HG03103 (cell line): ENCODE measurements around the gene PLEKHO2.

ENCODE experiments used
- ATAC-seq: cut with Tn5 transposase; IDR thresholded peaks from one replicate; pipeline ENCODE4 v1.9.1; 2021; ENCODE audit warnings: low read depth; ENCODE audit not compliant: unreplicated experiment

The PLEKHO2 gene

DNA sequence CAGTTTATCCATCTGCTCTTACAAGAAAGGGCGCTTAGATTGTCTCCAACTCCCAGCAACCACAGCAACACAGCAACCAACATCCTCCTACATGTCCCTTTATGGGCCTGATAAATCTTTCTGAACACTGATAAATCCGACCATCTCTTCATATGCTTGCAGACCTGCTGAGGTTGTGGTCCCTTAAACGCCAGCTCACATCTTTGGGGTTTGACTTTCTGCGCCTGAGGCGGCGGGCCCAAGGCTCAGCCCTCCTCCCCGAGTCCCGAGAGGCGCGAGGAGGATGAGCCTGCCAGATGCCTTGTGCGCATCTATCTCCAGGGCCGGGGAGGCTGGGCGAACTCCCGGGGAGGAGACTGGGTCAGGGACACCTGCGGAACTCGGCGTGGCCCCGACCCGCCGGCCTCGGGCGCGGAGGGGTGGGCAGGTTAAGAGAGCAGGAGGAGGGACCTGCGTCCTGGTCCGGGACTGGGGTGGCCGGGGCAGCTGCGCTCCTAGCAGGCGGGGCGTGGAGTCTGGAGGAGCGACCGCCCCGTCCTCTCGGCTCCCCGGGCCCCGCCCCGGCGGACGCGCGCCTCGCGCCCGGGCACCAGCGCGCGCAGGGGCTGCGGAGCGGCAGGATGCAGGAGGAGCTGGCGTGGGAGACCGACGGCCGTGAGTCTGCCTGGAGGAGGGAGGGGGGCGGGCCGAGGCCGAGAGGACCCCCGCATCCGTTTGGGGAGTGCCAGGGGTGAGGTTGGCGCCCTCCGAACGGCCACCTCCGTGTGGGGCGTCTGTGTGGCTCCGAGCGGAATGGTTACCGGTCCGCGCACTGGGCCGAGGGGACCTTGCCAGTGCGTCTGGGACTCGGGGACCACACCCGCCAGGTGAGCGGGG lies 69.8 kb downstream of the PLEKHO2 start, which contains the start of gene ANKDD1A:
Gene ANKDD1A, plus strand, starts transcription at position 592 of the 876 bp plus-strand sequence. Its CDS starts 29 bp downstream, at position 621.
- peak; percentile 68 for ATAC-seq

DNA sequence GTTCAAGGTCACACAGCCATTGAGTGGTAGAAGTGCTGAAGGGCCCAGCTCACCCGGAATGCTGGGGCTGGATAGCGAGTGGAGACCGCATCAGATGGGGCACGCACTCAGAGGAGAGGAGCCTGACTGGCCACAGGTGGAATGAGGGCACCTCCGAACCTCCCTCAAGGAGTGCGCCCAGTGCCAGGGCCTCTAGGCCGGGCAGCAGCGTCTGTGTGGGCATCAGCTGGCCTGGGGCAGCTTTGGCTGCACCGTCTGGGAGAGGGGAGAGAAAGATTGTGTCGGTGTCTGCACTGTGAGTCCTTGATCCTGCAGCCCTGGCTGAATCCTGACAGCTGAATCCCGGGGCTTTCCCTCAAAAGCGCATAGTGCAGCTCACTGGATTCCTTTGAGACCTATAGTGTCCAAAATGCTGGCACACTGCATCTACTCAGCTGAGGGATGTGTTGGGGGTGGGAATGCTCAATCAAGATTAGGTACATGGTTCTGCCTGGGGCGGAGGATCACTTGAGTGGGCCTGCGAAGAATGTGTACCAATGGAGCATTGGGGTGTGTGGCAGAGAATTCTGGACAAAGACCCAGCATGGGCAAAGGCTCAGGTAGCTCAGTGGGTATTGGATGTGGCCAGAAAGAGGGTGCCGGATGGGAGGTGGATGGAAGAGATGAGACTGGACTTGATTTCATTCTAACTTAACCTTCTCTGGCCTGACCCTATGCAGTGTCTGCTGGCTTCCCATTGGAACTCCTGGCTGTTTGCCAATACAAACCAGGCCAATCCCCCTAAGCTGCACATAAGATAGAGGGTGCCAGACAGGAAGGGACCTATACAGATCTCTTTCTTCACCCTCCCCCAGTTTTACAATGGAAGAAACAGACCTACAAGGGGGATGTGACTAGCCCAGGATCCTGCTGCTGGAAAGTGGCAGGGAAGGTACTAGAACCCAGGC lies 70.9 kb downstream of the PLEKHO2 start:
- ATAC-seq, result no peak

DNA sequence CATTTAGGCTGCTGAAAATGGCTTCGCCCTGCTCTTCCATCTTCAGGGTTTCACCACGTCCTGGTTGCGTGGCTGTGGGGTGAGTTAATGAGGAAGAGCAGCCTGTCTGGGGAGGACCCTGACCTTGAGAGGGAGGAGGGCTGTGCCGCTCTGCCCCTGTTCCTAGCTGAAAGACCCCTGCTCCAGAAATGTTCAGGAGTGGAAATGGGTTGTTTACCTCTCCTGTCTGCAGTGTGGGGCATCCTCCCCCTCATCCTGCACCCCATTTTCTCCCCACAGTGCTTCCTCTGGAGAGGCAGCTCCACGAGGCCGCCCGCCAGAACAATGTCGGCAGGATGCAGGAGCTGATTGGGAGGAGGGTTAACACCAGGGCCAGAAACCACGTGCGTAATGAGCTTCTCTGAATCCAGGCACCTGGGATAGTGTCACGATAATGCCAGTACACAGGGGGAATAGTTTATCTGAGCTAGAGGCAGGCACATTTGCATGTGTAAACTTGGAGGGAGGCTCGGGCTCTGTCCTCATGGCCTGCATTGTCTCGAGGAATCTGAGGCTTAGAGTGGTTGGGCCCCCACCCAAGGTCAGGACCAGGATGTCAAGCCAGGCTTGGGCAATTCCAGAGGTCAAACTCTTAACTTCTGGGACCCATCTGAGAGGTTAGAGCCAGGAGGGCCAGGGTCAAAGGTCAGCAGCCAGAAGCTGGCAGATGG lies 74.0 kb downstream of the PLEKHO2 start:
- ATAC-seq, result no peak

DNA sequence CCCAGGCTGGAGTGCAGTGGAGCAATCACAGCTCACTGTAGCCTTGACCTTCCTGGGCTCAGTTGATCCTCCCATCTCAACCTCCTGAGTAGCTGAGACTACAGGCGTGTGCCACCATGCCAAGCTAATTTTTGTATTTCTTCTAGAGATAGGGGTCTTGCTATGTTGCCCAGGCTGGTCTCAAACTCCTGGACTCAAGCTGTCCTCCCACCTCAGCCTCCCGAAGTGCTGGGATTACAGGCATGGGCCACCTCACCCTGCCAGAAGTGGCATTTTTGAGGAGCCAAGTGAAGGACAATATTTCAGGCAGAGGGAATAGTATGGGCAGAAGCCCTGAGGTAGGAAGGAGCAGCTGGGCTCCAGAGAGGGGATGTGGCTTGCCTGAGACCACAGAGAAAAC lies 74.7 kb downstream of the PLEKHO2 start:
- ATAC-seq, result no peak

DNA sequence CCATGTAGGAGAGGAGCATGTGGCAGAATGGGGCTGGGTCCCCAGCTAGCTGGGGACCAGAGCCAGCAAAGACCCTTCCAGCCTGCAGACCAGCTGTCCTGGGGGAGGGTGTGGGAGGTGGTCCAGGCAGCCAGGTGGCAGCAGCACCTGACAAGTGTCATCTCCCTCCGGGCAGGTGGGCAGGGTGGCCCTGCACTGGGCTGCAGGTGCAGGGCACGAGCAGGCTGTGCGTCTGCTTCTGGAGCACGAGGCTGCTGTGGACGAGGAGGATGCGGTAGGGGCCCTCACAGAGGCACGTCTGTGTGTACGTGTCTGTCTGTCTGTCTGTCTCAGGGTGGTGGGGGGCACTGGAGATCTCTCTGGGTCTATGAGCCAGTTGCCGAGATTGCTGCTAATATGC lies 75.5 kb downstream of the PLEKHO2 start:
- ATAC-seq, result no peak
